ENCODE data around the gene SHF.
A peak's percentile ranks its signal among the peaks of the same experiment; 100 is the strongest.

Gene SHF

DNA sequence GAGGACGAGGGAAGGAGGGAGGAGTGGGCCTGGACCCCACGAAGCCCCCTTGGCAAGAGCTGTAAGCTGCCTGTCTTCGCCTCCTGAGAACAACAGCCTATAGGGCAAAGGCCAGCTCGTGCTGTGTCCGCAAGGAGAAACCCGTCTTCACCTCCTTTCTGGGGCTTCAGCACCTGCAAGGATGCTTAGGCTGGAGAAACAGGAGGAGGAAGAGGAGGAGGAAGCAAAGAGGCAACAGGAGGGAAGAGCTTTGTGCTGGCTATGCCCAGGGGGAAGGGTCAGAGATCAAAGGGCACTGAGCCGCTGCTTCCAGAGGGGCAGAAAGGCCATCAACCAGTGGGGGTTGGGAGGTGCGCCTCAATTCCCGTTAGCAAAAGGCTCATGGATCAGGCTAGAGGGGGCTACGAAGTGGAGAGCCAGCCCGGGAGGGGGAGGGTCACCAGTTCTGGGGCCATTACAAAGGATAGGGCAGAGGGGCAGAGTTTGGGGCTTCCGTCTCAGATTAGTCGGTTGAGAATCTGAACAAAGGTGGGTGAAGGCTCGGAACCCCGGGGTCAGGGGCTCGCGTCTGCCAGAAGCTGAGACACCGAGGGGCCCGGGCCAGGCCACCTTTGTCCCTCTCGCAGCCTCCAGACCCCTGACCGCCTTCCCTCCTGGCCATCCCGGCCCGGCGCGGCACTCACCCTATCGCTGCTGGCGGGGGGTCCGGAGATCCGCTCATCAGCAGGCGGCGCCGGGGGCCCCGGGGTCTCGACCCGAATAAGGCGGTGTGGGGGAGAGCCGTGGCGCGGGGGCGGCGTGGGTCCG is 792 bp downstream of the SHF start:
- no peaks in the 10 kb centered on the region for H3K27me3 ChIP-seq (ENCODE audit: insufficient read depth, low read length, poor library complexity)
- H3K4me1 ChIP-seq (ENCODE audit: insufficient read depth, low read length): peaks cover 22% of the 10 kb centered on the region
- no peaks in the 10 kb centered on the region for H4K20me1 ChIP-seq (ENCODE audit: insufficient read depth, low read length)
- peak overlapping the region; percentile 73; the same call in 1 of the 2 replicates for H3K9ac ChIP-seq (ENCODE audit: low read depth, low read length)
- TF ChIP-seq, protein P1, sequence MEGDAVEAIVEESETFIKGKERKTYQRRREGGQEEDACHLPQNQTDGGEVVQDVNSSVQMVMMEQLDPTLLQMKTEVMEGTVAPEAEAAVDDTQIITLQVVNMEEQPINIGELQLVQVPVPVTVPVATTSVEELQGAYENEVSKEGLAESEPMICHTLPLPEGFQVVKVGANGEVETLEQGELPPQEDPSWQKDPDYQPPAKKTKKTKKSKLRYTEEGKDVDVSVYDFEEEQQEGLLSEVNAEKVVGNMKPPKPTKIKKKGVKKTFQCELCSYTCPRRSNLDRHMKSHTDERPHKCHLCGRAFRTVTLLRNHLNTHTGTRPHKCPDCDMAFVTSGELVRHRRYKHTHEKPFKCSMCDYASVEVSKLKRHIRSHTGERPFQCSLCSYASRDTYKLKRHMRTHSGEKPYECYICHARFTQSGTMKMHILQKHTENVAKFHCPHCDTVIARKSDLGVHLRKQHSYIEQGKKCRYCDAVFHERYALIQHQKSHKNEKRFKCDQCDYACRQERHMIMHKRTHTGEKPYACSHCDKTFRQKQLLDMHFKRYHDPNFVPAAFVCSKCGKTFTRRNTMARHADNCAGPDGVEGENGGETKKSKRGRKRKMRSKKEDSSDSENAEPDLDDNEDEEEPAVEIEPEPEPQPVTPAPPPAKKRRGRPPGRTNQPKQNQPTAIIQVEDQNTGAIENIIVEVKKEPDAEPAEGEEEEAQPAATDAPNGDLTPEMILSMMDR (IDR thresholded peaks at IDR 0.05; ENCODE audit: borderline replicate concordance, extremely low read depth, low read length, poor library complexity, severe bottlenecking): no peak
- TF ChIP-seq EZH2 (IDR thresholded peaks at IDR 0.05; ENCODE audit: borderline replicate concordance, low read depth, low read length, severe bottlenecking): no peak
- H3K27ac ChIP-seq (ENCODE audit: low read length): no peak overlapping the region
- H3K79me2 ChIP-seq (ENCODE audit: insufficient read depth, low read length): no peaks in the 10 kb centered on the region
- H3K4me3 ChIP-seq (ENCODE audit: low read depth in 1 of 2, low read length in 2 of 2): peak overlapping the region in 1 of 2 experiments; percentile 77; a peak in 3 of 4 replicates
- no peaks in the 10 kb centered on the region for H3K36me3 ChIP-seq (ENCODE audit: insufficient read depth, low read length)
- DNase-seq (no peak), ATAC-seq (ENCODE audit: insufficient read depth, low read depth) (no peak)
- H3K4me2 ChIP-seq (ENCODE audit: insufficient read depth, low read length): peak overlapping the region; percentile 97
- H3K9me3 ChIP-seq (ENCODE audit: insufficient read depth, low read length, severe bottlenecking): no peaks in the 10 kb centered on the region
- no peak overlapping the region for H2AFZ ChIP-seq (ENCODE audit: low read depth, low read length)

DNA sequence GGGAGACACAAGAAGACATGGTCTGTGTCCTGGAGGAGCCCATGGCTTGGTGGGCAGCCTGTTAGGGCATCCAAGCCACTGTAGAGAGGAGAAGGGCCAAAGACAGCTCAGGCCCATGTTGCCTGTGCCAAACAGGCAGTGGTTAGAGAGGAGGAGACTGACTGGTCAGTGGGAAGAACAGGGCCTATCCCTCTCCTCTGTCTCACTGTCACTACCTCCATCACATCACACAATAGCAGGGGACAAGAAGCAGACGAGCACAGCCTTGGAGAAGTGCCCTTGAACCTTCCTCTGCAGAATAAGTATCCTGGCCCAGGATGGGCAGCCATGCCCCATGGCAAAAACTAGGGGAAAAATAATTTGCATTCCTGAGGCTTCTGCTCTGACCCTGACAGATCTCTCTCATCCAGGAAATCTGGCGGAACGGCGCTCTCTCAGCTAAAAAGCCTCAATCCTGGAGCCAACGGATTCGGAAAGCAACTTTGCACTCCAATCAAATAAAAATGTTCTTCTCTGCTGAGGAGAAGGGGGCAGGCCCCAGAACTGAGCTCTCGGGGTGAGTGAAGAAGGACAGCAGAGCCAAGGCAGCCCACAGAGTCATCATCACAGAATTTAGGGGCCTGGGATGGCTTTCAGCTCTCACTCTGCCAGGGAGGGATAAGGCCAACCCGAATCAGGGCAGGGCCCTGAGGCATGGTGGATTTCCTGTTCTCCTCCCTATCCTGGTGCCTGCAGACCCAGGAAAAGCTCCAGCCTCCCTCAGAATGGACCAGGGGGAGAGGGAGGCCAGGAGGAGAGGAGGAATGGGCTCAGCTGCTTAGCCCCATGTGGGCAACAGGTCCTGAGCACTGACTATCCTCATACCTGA is 1.6 kb downstream of the SHF start:
- peak overlapping the region; percentile 97; the same call in 1 of the 2 replicates for H3K4me2 ChIP-seq (ENCODE audit: insufficient read depth, low read length)
- no peak overlapping the region for H3K27ac ChIP-seq (ENCODE audit: low read length)
- H3K4me1 ChIP-seq (ENCODE audit: insufficient read depth, low read length): peaks cover 22% of the 10 kb centered on the region
- no peak overlapping the region for H2AFZ ChIP-seq (ENCODE audit: low read depth, low read length)
- no peak overlapping the region for H3K4me3 ChIP-seq (ENCODE audit: low read depth in 1 of 2, low read length in 2 of 2)
- no peak overlapping the region for H3K9ac ChIP-seq (ENCODE audit: low read depth, low read length)
- H3K79me2 ChIP-seq (ENCODE audit: insufficient read depth, low read length): no peaks in the 10 kb centered on the region
- H4K20me1 ChIP-seq (ENCODE audit: insufficient read depth, low read length): no peaks in the 10 kb centered on the region
- H3K36me3 ChIP-seq (ENCODE audit: insufficient read depth, low read length): no peaks in the 10 kb centered on the region
- ATAC-seq (ENCODE audit: insufficient read depth, low read depth) (no peak), DNase-seq (no peak)
- H3K9me3 ChIP-seq (ENCODE audit: insufficient read depth, low read length, severe bottlenecking): no peaks in the 10 kb centered on the region
- no peaks in the 10 kb centered on the region for H3K27me3 ChIP-seq (ENCODE audit: insufficient read depth, low read length, poor library complexity)
- TF ChIP-seq, protein P1 (IDR thresholded peaks at IDR 0.05; ENCODE audit: borderline replicate concordance, extremely low read depth, low read length, poor library complexity, severe bottlenecking): no peak
- TF ChIP-seq EZH2 (IDR thresholded peaks at IDR 0.05; ENCODE audit: borderline replicate concordance, low read depth, low read length, severe bottlenecking): no peak

DNA sequence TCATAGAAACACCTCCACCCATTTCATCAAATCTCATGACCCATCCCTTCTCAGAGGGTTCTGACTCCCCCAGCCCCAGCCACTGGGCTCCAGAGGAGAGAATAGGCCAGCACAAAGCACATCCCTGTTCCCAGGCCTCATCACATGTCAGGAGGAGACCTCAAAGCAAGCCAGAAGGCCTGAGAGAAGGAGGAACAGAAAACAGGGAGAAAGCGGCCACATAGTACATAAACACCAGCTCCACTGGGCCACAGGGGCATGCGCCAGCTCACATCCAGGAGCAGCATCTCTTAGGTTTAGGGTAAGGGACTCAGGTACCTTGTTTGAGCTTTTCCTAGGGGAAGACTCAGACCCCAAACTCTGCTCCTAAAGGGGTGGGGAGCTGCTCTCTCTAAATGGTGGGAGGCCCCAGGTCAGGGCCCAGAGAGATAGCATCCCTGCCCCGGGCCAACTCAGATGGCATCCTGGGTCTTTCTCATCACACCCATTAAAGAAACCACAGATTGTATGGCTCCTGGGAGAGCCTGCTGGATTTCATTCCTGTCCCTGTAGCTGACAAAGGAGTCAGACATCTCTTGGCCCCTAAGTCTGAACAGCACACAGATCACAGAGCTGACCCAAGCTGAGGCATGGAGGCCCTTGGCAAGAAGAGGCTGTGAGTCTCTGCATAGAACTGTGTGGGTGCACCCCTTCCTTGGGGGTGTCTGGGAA is 2.5 kb downstream of the SHF start:
- no peak for DNase-seq
- peaks cover 22% of the 10 kb centered on the region for H3K4me1 ChIP-seq (ENCODE audit: insufficient read depth, low read length)
- no peak overlapping the region for H3K27ac ChIP-seq (ENCODE audit: low read length)

More for the DNA sequence above, 2.5 kb downstream of the SHF start:
- H3K36me3 ChIP-seq (ENCODE audit: insufficient read depth, low read length): no peaks in the 10 kb centered on the region
- H3K79me2 ChIP-seq (ENCODE audit: insufficient read depth, low read length): no peaks in the 10 kb centered on the region
- no peak for ATAC-seq (ENCODE audit: insufficient read depth, low read depth)
- no peak overlapping the region for H3K4me3 ChIP-seq (ENCODE audit: low read depth in 1 of 2, low read length in 2 of 2)
- no peaks in the 10 kb centered on the region for H3K27me3 ChIP-seq (ENCODE audit: insufficient read depth, low read length, poor library complexity)
- no peak overlapping the region for H2AFZ ChIP-seq (ENCODE audit: low read depth, low read length)
- no peak for TF ChIP-seq EZH2 (IDR thresholded peaks at IDR 0.05; ENCODE audit: borderline replicate concordance, low read depth, low read length, severe bottlenecking)
- TF ChIP-seq, protein P1 (IDR thresholded peaks at IDR 0.05; ENCODE audit: borderline replicate concordance, extremely low read depth, low read length, poor library complexity, severe bottlenecking): no peak
- no peak overlapping the region for H3K4me2 ChIP-seq (ENCODE audit: insufficient read depth, low read length)
- no peaks in the 10 kb centered on the region for H3K9me3 ChIP-seq (ENCODE audit: insufficient read depth, low read length, severe bottlenecking)
- no peaks in the 10 kb centered on the region for H4K20me1 ChIP-seq (ENCODE audit: insufficient read depth, low read length)
- H3K9ac ChIP-seq (ENCODE audit: low read depth, low read length): no peak overlapping the region

Measured in DND-41 (cell line).